HG03354 (cell line): ENCODE measurements around the gene ADCY7.

ENCODE experiments used
- ATAC-seq: cut with Tn5 transposase; IDR thresholded peaks from one replicate; pipeline ENCODE4 v1.9.1; 2021; ENCODE audit warnings: mild to moderate bottlenecking; ENCODE audit not compliant: unreplicated experiment, poor library complexity, severe bottlenecking

Gene ADCY7

DNA sequence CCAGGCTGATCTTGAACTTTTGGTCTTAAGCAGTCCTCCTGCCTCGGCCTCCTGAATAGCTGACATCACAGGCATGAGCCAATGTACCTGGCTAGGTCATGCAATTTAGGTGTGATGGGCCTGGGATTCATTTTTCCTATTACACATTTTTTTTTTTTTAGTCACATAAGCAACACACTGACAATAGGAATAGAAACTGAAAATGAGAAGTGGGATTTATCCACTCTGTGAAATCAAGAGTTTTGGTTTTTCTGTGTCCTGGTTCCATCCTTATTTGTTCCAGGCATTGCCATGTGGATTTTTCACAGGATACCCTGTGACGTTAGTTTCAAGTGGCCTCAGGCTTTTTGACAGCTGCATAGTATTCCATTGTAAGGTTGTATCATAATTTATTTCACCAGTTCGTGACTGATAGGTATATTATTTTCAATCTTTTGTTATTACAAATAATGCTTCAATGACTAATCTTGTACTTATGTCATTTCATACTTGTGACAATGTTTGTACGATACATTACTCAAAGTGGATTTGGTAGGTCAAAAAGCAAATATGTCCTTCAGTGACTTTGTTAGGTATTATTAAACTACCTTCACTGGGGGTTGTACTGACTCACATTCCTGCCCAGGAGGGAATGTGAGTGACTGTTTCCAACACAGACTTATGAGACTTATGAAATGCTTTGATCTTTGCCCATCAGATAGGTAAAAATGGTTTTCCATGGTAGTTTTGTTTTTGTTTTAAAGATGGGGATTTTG is 10.6 kb downstream of the ADCY7 start:
- no peak for ATAC-seq

GRCh38 chr16:50278251-50278650 is 11.9 kb downstream of the ADCY7 start:
- no peak for ATAC-seq

DNA sequence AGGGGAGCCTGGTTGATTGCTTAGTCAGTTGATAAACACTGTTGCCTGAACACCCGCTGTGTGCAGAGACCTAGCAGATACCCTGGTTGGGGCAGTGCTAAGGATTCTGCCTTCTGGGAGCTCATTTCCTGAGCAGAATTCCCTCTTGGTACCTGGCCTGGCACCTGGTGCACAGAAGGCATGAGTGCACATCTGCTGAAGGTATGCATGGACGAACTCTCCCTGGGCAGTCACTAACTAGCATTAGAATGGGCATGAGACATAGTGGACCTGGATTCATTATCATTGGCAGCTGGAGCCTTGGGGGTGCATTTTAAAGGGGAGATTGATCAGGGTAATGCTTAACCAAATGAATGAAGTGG is 13.1 kb downstream of the ADCY7 start:
- no peak for ATAC-seq

DNA sequence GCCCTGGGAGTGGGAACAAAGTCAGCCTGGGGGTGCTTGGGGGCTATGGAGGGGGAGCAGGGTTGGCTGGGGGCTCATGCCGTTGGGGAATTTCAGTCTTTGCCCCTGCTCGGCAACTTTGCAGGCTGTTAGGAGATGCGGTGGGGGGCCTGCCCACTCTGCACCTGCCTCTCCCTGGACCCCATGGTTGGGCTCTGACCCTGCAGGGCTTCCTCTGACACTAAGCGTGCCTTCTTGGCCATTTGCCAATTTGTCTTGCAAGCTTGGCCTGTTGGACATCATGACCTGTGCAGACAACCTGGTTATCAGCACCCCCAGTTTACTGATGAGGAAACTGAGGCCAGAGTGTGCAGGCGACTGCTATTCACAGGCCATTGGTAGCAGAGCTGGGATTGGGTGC is 14.6 kb downstream of the ADCY7 start:
- no peak for ATAC-seq

DNA sequence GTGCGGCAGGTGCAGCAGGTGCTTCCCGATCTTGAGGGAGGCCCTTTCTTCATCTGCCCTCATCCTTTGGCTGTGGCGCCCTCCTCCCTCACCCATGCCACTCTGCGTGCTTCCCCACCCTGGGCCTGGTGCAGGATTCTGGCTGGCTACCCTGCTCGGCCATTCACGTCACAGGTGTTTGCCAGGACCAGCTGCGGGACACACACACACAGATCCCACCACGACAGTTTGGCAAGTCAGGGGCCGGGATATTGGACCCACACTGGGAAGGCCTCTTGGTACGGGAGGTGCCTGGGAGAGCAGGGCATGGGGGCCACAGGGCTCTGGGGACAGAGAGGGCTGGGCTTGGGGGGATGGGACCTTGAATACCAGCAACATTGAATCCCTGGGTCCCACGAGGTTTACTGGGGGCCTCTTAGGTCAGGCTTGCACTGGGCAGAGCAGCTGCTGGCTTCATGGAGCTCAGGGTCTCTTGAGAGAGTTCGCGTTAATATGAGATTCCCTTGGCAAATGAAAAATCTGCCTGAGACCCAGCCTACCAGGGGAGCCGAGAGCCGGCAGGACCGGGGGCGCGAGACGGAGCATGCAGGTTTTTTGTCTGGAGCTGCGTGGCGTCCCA is 15.1 kb downstream of the ADCY7 start:
- peak; percentile 9 for ATAC-seq

GRCh38 chr16:50282010-50282538 is 15.7 kb downstream of the ADCY7 start:
- ATAC-seq: peak; percentile 91

GRCh38 chr16:50282955-50283631 is 16.7 kb downstream of the ADCY7 start:
- no peak for ATAC-seq

DNA sequence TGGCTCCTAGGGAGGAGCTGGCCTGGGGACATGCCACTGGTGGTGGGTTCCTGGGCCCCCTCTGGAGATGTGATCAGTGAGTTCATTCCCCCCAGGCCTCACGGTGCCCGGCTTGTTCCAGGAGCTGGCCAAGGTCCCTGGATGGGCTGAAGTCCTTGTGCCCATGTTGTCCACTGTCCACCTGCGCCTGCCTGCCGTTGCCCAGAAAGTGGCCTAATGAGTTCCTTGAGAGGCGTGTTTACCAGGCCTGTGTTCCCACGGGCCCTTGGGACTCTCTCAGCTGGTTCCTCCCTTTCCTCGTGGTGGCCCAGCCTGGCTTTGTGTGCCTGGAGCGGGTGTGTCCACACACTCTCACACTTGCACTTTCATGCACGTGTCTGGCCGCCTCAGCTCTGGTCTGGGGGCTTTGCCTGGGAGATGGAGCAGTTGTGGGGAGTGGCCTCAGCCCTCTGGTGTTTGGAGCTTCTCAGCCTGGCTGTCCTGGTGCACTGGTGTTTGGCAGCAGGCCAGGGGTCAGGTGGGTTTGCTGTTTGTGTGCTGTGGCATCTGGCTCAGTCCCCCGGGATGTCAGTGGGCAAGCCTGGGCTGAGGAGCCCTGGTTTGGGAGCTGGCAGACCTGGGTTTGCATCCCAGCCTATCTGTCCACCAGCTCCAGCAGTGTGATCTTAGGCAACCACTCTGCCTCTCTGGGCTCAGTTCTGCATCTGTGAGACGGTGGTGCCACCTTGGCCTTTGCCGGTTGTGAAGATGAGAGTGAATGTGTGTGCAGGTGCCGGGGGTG is 18.0 kb downstream of the ADCY7 start:
- ATAC-seq: no peak

DNA sequence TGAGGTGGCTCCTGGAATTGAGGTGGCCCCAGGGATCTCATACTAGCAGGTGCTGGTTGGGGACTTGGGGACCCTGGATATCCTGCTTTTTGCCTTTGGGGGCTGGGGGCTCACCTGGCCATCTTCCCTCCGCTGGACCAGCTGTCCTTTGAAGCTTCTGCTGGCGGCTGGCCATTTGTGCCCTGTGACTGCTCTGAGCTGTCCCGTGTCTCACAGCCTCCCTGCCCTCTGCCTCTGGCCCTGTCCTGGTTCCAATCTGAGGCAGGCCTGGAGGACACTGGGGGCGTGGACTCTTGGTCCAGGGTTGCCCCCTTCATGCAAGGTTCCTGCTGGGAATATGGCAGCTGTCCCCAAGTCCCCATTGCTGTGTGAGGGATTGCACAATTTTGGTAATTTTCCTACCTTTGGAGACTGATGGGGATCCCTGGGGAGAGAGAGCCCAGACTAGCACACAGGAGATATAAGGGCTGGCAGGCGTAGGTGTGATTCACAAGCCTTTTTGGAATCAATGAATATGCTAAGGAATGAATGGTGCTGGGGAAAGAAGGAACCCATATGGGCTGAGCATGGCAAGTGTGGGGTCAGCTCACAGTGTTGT is 19.2 kb downstream of the ADCY7 start:
- ATAC-seq: no peak

DNA sequence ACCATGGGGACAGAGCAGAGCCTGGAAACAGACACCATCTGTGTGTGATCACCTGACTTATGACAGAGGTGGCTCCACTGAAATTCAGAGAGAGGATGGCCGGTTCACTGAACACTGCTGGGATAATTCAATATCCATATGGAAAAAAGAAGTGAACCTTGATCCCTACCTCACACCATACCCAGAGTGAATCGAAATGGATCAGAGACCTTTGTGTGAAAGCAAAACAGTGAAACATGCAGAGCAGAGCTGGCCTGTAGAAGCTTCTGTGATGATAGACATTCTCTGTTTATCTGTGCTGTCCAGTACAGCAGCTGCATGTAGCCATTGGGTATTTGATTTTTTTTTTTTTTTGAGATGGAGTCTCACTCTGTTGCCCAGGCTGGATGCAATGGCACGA is 20.3 kb downstream of the ADCY7 start:
- no peak for ATAC-seq

DNA sequence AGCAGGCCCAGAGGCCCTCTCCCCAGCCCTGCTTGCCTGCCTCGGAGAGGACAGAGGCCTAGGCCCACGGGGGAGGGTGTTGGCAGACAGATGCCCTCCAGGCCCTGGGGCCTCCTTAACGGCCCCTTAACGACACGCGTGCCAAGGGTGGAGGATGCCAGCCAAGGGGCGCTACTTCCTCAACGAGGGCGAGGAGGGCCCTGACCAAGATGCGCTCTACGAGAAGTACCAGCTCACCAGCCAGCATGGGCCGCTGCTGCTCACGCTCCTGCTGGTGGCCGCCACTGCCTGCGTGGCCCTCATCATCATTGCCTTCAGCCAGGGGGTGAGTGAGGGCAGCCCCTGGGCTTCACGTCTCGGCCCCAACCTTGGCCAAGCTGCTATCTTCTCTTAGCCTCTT is 21.7 kb downstream of the ADCY7 start:
- ATAC-seq: no peak

DNA sequence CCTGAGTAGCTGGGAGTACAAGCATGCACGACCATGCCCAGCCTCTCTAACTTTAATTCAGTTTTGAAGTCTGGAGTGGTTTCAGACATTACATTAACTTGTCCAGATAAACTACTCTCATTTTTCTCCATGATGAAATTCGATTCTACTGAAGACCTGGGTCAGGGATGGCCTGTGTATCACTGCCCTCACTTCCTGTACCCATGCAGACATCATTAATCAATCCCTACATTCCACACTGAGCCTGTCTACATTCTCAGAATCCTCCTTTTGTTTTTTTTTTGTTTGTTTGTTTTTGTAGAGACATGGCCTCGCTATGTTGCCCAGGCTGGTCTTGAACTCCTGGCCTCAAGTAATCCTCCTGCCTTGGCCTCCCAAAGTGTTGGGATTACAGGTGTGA is 22.6 kb downstream of the ADCY7 start:
- ATAC-seq: no peak

- no peak for ATAC-seq
Measured at GRCh38 chr16:50289950-50290764, 23.8 kb downstream of the ADCY7 start.

DNA sequence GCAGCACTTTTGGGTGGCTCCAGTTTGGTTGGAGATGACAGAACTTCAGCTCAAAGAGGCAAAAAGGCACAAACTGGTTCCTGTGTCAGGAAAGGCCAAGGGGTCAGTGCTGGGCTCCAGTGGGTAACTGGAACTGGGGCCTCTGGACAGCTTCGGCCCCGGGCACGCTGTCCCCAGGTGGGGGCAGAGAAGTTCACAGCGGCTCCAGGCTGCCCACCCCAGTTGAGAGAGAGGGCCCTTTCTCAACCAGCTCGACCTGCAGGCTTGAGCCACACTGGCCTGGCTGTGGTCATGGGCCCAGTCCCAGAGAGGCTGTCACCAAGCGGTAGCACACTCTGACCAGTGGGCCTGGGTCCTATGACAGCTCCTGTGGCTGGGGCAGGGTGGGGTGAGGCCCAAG is 24.5 kb downstream of the ADCY7 start:
- ATAC-seq: no peak

GRCh38 chr16:50291719-50292565 is 25.6 kb downstream of the ADCY7 start:
- no peak for ATAC-seq

GRCh38 chr16:50292566-50292948 is 26.2 kb downstream of the ADCY7 start:
- ATAC-seq: no peak

DNA sequence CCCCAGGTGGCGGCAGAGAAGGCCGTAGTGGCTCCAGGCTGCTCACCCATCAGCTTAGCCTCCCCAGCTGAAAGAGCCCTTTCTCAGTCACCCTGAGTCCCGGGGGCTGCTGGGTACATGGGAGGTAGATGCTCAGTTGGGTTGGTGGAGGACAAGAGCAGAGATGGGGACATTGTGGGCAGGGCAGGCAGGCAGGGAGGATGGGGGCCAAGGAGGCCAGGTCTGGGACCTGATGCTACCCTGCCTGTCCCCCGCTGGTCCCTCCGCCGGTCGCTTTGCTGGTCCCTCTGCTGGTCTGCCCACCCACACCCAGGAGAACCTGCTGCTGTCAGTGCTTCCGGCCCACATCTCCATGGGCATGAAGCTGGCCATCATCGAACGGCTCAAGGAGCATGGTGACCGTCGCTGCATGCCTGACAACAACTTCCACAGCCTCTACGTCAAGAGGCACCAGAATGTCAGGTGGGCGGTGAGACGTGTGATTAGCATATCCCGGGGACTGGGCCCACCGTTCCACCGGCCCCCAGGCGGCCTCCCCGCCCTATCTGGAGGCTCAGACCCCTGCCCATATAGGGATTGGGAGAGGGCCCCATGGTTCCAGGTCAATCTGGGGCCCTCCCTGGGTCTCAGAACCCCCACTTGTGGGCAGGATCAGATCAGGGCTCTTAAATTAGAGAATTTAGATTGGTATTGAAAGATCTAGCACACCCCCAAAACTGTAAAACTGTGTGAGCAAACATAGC is 26.9 kb downstream of the ADCY7 start:
- no peak for ATAC-seq
